ENCODE data around the gene GRIK1. TPM values are rescaled to one million over a fixed set of nuclear protein-coding genes. Genes with fewer than 3 reads are reported as not detected.

The GRIK1 gene
- total RNA-seq, 1 experiment from 2014 or later, result not detected

GRCh38 chr21:29643289-29643688 lies 296.5 kb downstream of the GRIK1 start:
- BruUV-seq (replicated peaks), result no TSS peak
- no peak overlapping the region for H3K27ac Mint-ChIP-seq (ENCODE audit: unreplicated experiment)
- ChIA-PET CTCF (interaction anchor here (0.6 kb wide), 1 partner anchor 14 kb away, joined by 4 read pairs; no protein-coding TSS in a partner anchor), POLR2A (no interaction called here)
- Histone ChIP-seq H3K4me1 (peaks cover 23% of the 10 kb centered on the region), H3K27me3 (replicated peaks; ENCODE audit: control insufficient read depth, insufficient read depth, low read length) (no peaks in the 10 kb centered on the region), H3K36me3 (ENCODE audit: control insufficient read depth, insufficient read depth, low read length) (no peaks in the 10 kb centered on the region), H3K4me3 (ENCODE audit: low read depth, low read length) (no peak overlapping the region), H3K9me3 (no peaks in the 10 kb centered on the region)
- H3K9me3 Mint-ChIP-seq (ENCODE audit: unreplicated experiment), result no peaks in the 10 kb centered on the region
- no peaks in the 10 kb centered on the region for H3K27me3 Mint-ChIP-seq (ENCODE audit: insufficient read depth, unreplicated experiment)
- no peaks in the 10 kb centered on the region for H3K4me1 Mint-ChIP-seq (ENCODE audit: low read depth, unreplicated experiment)
- TF ChIP-seq CTCF (IDR thresholded peaks at IDR 0.05; ENCODE audit: insufficient read depth in 1 of 2, low read depth in 1 of 2, low read length in 1 of 2, severe bottlenecking in 1 of 2, unreplicated experiment in 1 of 2), result no peak
- no peak for DNase-seq
- H3K4me3 Mint-ChIP-seq (ENCODE audit: unreplicated experiment), result no peak overlapping the region
- H3K36me3 Mint-ChIP-seq (ENCODE audit: insufficient read depth, unreplicated experiment), result no peaks in the 10 kb centered on the region
- intact Hi-C loops (cut with micrococcal nuclease; ENCODE audit: unreplicated experiment), result no loop called here

- POLR2A ChIA-PET, result no interaction called here
- no TSS peak for BruUV-seq (replicated peaks)
- H3K27me3 Mint-ChIP-seq (ENCODE audit: insufficient read depth, unreplicated experiment), result no peaks in the 10 kb centered on the region
- H3K4me1 Mint-ChIP-seq (ENCODE audit: low read depth, unreplicated experiment), result no peaks in the 10 kb centered on the region
- no peak overlapping the region for H3K27ac Mint-ChIP-seq (ENCODE audit: unreplicated experiment)
- H3K9me3 Mint-ChIP-seq (ENCODE audit: unreplicated experiment), result no peaks in the 10 kb centered on the region
- Histone ChIP-seq H3K27me3 (replicated peaks; ENCODE audit: control insufficient read depth, insufficient read depth, low read length) (no peaks in the 10 kb centered on the region), H3K4me1 (peaks cover 23% of the 10 kb centered on the region), H3K36me3 (ENCODE audit: control insufficient read depth, insufficient read depth, low read length) (no peaks in the 10 kb centered on the region), H3K4me3 (ENCODE audit: low read depth, low read length) (no peak overlapping the region), H3K9me3 (no peaks in the 10 kb centered on the region)
- DNase-seq, result no peak
- no peak overlapping the region for H3K4me3 Mint-ChIP-seq (ENCODE audit: unreplicated experiment)
- CTCF ChIA-PET, result interaction anchor here (0.6 kb wide), 1 partner anchor 14 kb away, joined by 4 read pairs; no protein-coding TSS in a partner anchor
- intact Hi-C loops (cut with micrococcal nuclease; ENCODE audit: unreplicated experiment), result no loop called here
- no peak for TF ChIP-seq CTCF (IDR thresholded peaks at IDR 0.05; ENCODE audit: insufficient read depth in 1 of 2, low read depth in 1 of 2, low read length in 1 of 2, severe bottlenecking in 1 of 2, unreplicated experiment in 1 of 2)
- no peaks in the 10 kb centered on the region for H3K36me3 Mint-ChIP-seq (ENCODE audit: insufficient read depth, unreplicated experiment)
Observed at GRCh38 chr21:29642551-29643245, 297.1 kb downstream of the GRIK1 start.

- CTCF ChIA-PET, result no interaction called here
- Histone ChIP-seq H3K4me1 (peaks cover 23% of the 10 kb centered on the region), H3K27me3 (replicated peaks; ENCODE audit: control insufficient read depth, insufficient read depth, low read length) (no peaks in the 10 kb centered on the region), H3K4me3 (ENCODE audit: low read depth, low read length) (no peak overlapping the region), H3K36me3 (ENCODE audit: control insufficient read depth, insufficient read depth, low read length) (no peaks in the 10 kb centered on the region), H3K9me3 (no peaks in the 10 kb centered on the region)
- POLR2A ChIA-PET, result no interaction called here
- Mint-ChIP-seq H3K27ac (ENCODE audit: unreplicated experiment) (no peak overlapping the region), H3K4me3 (ENCODE audit: unreplicated experiment) (no peak overlapping the region), H3K36me3 (ENCODE audit: insufficient read depth, unreplicated experiment) (no peaks in the 10 kb centered on the region), H3K4me1 (ENCODE audit: low read depth, unreplicated experiment) (no peaks in the 10 kb centered on the region), H3K27me3 (ENCODE audit: insufficient read depth, unreplicated experiment) (no peaks in the 10 kb centered on the region), H3K9me3 (ENCODE audit: unreplicated experiment) (no peaks in the 10 kb centered on the region)
- TF ChIP-seq CTCF (IDR thresholded peaks at IDR 0.05; ENCODE audit: insufficient read depth in 1 of 2, low read depth in 1 of 2, low read length in 1 of 2, severe bottlenecking in 1 of 2, unreplicated experiment in 1 of 2), result no peak
- no peak for DNase-seq
- BruUV-seq (replicated peaks), result no TSS peak
- intact Hi-C loops (cut with micrococcal nuclease; ENCODE audit: unreplicated experiment), result no loop called here
Observed at GRCh38 chr21:29641635-29642550, 297.9 kb downstream of the GRIK1 start.

Data from Caco-2 (cell line).